Stomach (tissue), 4 donors: ENCODE measurements around the gene IQGAP3.

ENCODE experiments used
- CTCF ChIP-seq, 7 experiments: fragments of 450-650 bp in 4 of 7; fragments of 200-600 bp in 3 of 7; sonication (generic) in 3 of 7; IDR thresholded peaks; one replicate each; pipeline ENCODE4 v1.5.1; 2016 to 2019; ENCODE audit warnings: antibody characterized with exemption in 7 of 7, control low read depth in 2 of 7, mild to moderate bottlenecking in 1 of 7
- EP300 ChIP-seq: sonication (generic); formaldehyde crosslinking; IDR thresholded peaks from one replicate; pipeline ENCODE4 v1.6.1; 2017; ENCODE audit warnings: antibody characterized with exemption
- POLR2A ChIP-seq, 4 donors: fragments of 450-650 bp; IDR thresholded peaks; one replicate each; pipeline ENCODE4 v1.6.1; 2016; ENCODE audit warnings: antibody characterized with exemption in 4 of 4, control low read depth in 2 of 4, mild to moderate bottlenecking in 1 of 4, moderate library complexity in 1 of 4
- POLR2AphosphoS5 ChIP-seq, 3 donors: sonication (generic); formaldehyde crosslinking; IDR thresholded peaks; one replicate each; pipeline ENCODE4 v1.6.1; 2016; ENCODE audit warnings: antibody characterized with exemption in 3 of 3

GRCh38 chr1:156537027-156537426, 35.3 kb downstream of the IQGAP3 start:
- TF ChIP-seq POLR2AphosphoS5 (IDR thresholded peaks at IDR 0.05) (no peak), POLR2A (IDR thresholded peaks at IDR 0.05) (no peak), CTCF (IDR thresholded peaks at IDR 0.05) (no peak), EP300 (no peak)
